Measurements from ENCODE around the gene PTPRM. TPM values are rescaled to one million over a fixed set of nuclear protein-coding genes. Genes with fewer than 3 reads are reported as not detected.

The PTPRM gene
- total RNA-seq, 4 donors from 2014 or later: 22.5 to 92.5 (median 39.2) TPM

DNA sequence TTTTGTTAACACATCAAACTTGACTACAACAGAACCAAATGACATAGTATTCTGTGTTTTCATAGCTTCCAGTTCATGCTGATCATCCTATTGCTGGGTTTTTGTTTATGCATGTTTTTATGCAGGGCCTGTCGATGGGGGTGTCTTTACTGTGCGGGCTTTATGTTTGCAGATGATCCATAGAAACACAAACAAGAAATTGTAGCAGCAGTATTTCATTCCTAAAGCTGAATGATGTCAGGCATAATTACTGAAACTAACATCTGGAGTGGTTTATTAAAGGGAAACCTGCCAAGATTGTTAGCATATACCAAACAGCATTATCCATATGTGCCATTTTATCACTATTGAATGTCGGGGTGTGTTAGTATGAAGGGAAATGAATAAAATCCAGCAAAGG lies 129.7 kb downstream of the PTPRM start:
- DNase-seq: no peak
- in situ Hi-C loops (cut with MboI; ENCODE audit: low pct_ligation_motif_present in 1 of 4, low pct_unique_long_range_greater_than_20kb in 1 of 4, low sequenced_read_pairs in 3 of 4): no loop called here
- Histone ChIP-seq H3K4me1 (no peaks in the 10 kb centered on the region), H3K4me3 (no peak overlapping the region), H3K36me3 (no peaks in the 10 kb centered on the region), H3K27me3 (no peaks in the 10 kb centered on the region), H3K27ac (no peak overlapping the region), H3K9me3 (no peaks in the 10 kb centered on the region)
- no peak for TF ChIP-seq POLR2AphosphoS5 (IDR thresholded peaks at IDR 0.05)
- intact Hi-C loops (cut with DNase I; ENCODE audit: low total_unique reads): no loop called here
- 79 to 83% methylated on average over 3 of the region's 3 CpGs for WGBS, 2 donors (ENCODE audit: low coverage in 1 of 2)

DNA sequence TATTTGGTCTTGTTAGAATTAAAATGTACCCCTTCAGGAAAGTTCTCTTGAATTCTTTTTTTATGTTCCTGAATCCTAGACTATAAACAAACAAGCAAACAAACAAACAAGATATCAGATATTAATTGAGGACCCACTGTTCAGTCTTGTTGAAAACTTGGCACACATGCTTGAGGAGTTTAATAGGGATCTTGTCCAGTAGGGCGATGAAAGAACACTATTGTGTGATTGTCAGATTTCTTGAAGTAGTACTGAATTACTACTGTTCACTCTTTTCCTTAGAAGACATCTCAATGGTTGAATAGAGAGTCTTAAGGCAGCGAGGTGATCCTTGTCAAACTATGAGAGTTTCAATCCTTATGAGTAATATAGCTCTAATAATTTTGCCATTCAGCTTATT lies 130.2 kb downstream of the PTPRM start:
- H3K4me3 ChIP-seq: no peak overlapping the region
- intact Hi-C loops (cut with DNase I; ENCODE audit: low total_unique reads): no loop called here
- H3K36me3 ChIP-seq: no peaks in the 10 kb centered on the region
- H3K4me1 ChIP-seq: no peaks in the 10 kb centered on the region
- 72 to 76% methylated on average over 2 of the region's 2 CpGs for WGBS, 2 donors (ENCODE audit: low coverage in 1 of 2)
- no peak overlapping the region for H3K27ac ChIP-seq
- H3K9me3 ChIP-seq: no peaks in the 10 kb centered on the region
- no peak for DNase-seq
- no peaks in the 10 kb centered on the region for H3K27me3 ChIP-seq
- TF ChIP-seq, protein P1, sequence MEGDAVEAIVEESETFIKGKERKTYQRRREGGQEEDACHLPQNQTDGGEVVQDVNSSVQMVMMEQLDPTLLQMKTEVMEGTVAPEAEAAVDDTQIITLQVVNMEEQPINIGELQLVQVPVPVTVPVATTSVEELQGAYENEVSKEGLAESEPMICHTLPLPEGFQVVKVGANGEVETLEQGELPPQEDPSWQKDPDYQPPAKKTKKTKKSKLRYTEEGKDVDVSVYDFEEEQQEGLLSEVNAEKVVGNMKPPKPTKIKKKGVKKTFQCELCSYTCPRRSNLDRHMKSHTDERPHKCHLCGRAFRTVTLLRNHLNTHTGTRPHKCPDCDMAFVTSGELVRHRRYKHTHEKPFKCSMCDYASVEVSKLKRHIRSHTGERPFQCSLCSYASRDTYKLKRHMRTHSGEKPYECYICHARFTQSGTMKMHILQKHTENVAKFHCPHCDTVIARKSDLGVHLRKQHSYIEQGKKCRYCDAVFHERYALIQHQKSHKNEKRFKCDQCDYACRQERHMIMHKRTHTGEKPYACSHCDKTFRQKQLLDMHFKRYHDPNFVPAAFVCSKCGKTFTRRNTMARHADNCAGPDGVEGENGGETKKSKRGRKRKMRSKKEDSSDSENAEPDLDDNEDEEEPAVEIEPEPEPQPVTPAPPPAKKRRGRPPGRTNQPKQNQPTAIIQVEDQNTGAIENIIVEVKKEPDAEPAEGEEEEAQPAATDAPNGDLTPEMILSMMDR (IDR thresholded peaks at IDR 0.05): no peak
- TF ChIP-seq POLR2A (IDR thresholded peaks at IDR 0.05): no peak
- no peak for TF ChIP-seq POLR2AphosphoS5 (IDR thresholded peaks at IDR 0.05)
- no peak for TF ChIP-seq EP300 (IDR thresholded peaks at IDR 0.05; ENCODE audit: low read depth)
- in situ Hi-C loops (cut with MboI; ENCODE audit: low pct_ligation_motif_present in 1 of 4, low pct_unique_long_range_greater_than_20kb in 1 of 4, low sequenced_read_pairs in 3 of 4): no loop called here

DNA sequence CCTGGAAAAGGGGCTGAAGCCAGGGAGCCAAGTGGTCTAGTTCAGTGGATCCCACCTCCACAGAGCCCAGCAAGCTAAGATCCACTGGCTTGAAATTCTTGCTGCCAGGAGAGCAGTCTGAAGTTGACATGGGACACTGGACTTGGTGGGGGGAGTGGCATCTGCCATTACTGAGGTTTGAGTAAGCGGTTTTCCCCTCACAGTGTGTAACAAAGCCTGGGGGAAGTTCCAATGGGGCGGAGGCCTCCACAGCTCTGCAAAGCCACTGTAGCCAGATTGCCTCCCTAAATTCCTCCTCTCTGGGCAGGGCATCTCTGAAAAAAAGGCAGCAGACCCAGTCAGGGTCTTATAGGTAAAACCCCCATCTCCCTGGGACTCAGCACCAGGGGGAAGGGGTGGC lies 144.4 kb downstream of the PTPRM start:
- WGBS, 2 donors (ENCODE audit: low coverage in 1 of 2): 73% methylated on average over 2 of the region's 2 CpGs; no CpG with 5 or more reads in 1 of the 2 donors
- Histone ChIP-seq H3K36me3 (no peaks in the 10 kb centered on the region), H3K27ac (no peak overlapping the region), H3K4me3 (no peak overlapping the region), H3K27me3 (no peaks in the 10 kb centered on the region), H3K4me1 (no peaks in the 10 kb centered on the region), H3K9me3 (no peaks in the 10 kb centered on the region)
- in situ Hi-C loops (cut with MboI; ENCODE audit: low pct_ligation_motif_present in 1 of 4, low pct_unique_long_range_greater_than_20kb in 1 of 4, low sequenced_read_pairs in 3 of 4) (no loop called here), intact Hi-C loops (cut with DNase I; ENCODE audit: low total_unique reads) (no loop called here)
- no peak for DNase-seq
- TF ChIP-seq, protein P1 (IDR thresholded peaks at IDR 0.05): no peak
- TF ChIP-seq EP300 (IDR thresholded peaks at IDR 0.05; ENCODE audit: low read depth): no peak
- TF ChIP-seq POLR2A (IDR thresholded peaks at IDR 0.05): no peak
- TF ChIP-seq POLR2AphosphoS5 (IDR thresholded peaks at IDR 0.05): no peak

DNA sequence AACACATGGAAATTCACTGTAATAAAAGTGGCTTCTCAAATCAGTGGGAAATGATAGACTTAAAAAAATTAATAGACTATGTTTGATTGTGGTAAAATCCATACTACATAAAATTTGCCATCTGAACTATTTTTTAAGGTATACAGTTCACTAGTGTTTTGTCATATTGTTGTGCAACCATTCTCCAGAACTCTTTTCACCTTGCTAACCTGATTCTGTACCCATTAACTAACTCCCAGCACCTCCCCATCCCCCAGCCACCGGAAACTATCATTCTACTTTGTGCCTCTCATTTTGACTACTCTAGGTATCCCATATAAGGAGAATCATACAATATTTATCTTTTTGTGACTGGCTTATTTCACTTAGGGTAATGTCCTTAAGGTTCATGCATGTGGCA lies 153.3 kb downstream of the PTPRM start:
- Histone ChIP-seq H3K27me3 (no peaks in the 10 kb centered on the region), H3K4me1 (peaks cover 0 to 4% (median 0%) of the 10 kb centered on the region in 4 donors), H3K27ac (no peak overlapping the region), H3K4me3 (no peak overlapping the region), H3K36me3 (no peaks in the 10 kb centered on the region), H3K9me3 (no peaks in the 10 kb centered on the region)
- in situ Hi-C loops (cut with MboI; ENCODE audit: low pct_ligation_motif_present in 1 of 4, low pct_unique_long_range_greater_than_20kb in 1 of 4, low sequenced_read_pairs in 3 of 4): no loop called here
- DNase-seq: no peak
- 71 to 82% methylated on average over 1 of the region's 1 CpG for WGBS, 2 donors (ENCODE audit: low coverage in 1 of 2)
- intact Hi-C loops (cut with DNase I; ENCODE audit: low total_unique reads): loop anchor here (10.0 kb wide), 1 partner anchor 1084 kb away; no protein-coding TSS in a partner anchor
- no peak for TF ChIP-seq POLR2AphosphoS5 (IDR thresholded peaks at IDR 0.05)
- no peak for TF ChIP-seq POLR2A (IDR thresholded peaks at IDR 0.05)
- no peak for TF ChIP-seq EP300 (IDR thresholded peaks at IDR 0.05; ENCODE audit: low read depth)
- TF ChIP-seq, protein P1 (IDR thresholded peaks at IDR 0.05): no peak

DNA sequence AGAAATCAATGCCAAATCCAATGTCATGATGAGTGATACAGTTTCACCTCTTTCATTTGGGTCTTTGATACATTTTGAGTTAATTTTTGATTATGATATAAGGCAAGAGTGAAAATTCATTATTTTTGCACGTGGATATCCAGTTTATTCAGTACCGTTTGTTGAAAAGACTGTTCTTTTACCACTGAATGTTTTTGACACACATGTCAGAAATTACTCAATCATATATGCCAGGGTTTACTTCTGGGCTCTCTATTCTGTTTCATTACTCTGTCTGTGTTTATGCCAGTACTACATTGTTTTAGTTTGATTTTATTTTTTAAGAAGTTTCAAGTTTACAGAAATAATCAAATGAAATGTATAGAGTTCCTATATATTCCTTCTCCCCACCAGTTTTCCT lies 154.4 kb downstream of the PTPRM start:
- intact Hi-C loops (cut with DNase I; ENCODE audit: low total_unique reads): loop anchor here (10.0 kb wide), 1 partner anchor 1083 kb away; no protein-coding TSS in a partner anchor
- no peak for TF ChIP-seq EP300 (IDR thresholded peaks at IDR 0.05; ENCODE audit: low read depth)
- TF ChIP-seq, protein P1 (IDR thresholded peaks at IDR 0.05): no peak
- no peak for TF ChIP-seq POLR2AphosphoS5 (IDR thresholded peaks at IDR 0.05)
- TF ChIP-seq POLR2A (IDR thresholded peaks at IDR 0.05): no peak

More for the DNA sequence above, 154.4 kb downstream of the PTPRM start:
- H3K27me3 ChIP-seq: no peaks in the 10 kb centered on the region
- H3K27ac ChIP-seq: no peak overlapping the region
- no peaks in the 10 kb centered on the region for H3K9me3 ChIP-seq
- H3K36me3 ChIP-seq: no peaks in the 10 kb centered on the region
- in situ Hi-C loops (cut with MboI; ENCODE audit: low pct_ligation_motif_present in 1 of 4, low pct_unique_long_range_greater_than_20kb in 1 of 4, low sequenced_read_pairs in 3 of 4): no loop called here
- 63 to 69% methylated on average over 2 of the region's 2 CpGs for WGBS, 2 donors (ENCODE audit: low coverage in 1 of 2)
- DNase-seq: no peak
- H3K4me3 ChIP-seq: no peak overlapping the region
- peaks cover 0 to 4% (median 0%) of the 10 kb centered on the region in 4 donors for H3K4me1 ChIP-seq
